ENCODE measurements around the gene GPR3.
"Not testable (repeated sequence)": the region's sequence is repeated elsewhere in the genome, so short reads cannot be mapped to it uniquely, and the experiment has no call there.

Gene GPR3

GRCh38 chr1:27380766-27381733, 11.4 kb upstream of the GPR3 start:
- no peak for TF ChIP-seq CTCF (IDR thresholded peaks at IDR 0.05; ENCODE audit: low read depth, low read length)
- no peak for DNase-seq (ENCODE audit: low read depth in 2 of 2)
- H3K4me3 ChIP-seq (replicated peaks in 1 of 2; ENCODE audit: low read depth in 2 of 2, low read length in 2 of 2) = no peak overlapping the region

- H3K4me3 ChIP-seq (replicated peaks in 1 of 2; ENCODE audit: low read depth in 2 of 2, low read length in 2 of 2) = no peak overlapping the region
- DNase-seq (ENCODE audit: low read depth in 2 of 2) = no peak
- TF ChIP-seq CTCF (IDR thresholded peaks at IDR 0.05; ENCODE audit: low read depth, low read length) = no peak
Observed at GRCh38 chr1:27381969-27382762, 10.3 kb upstream of the GPR3 start.

- DNase-seq (ENCODE audit: low read depth in 2 of 2) = no peak
- H3K4me3 ChIP-seq (replicated peaks in 1 of 2; ENCODE audit: low read depth in 2 of 2, low read length in 2 of 2) = no peak within 1 kb of the TSS
- TF ChIP-seq CTCF (IDR thresholded peaks at IDR 0.05; ENCODE audit: low read depth, low read length) = no peak
Observed at GRCh38 chr1:27383039-27383605, 9.3 kb upstream of the GPR3 start, which contains the start of gene CD164L2. Gene CD164L2, minus strand, starts transcription at chr1:27383333. Its CDS starts 94 bp downstream, at chr1:27383239.

- DNase-seq (ENCODE audit: low read depth in 2 of 2) = no peak
- TF ChIP-seq CTCF (IDR thresholded peaks at IDR 0.05; ENCODE audit: low read depth, low read length) = no peak
- no peak overlapping the region for H3K4me3 ChIP-seq (replicated peaks in 1 of 2; ENCODE audit: low read depth in 2 of 2, low read length in 2 of 2)
Observed at GRCh38 chr1:27383661-27384060, 8.8 kb upstream of the GPR3 start.

- not testable (repeated sequence) for DNase-seq (ENCODE audit: low read depth in 2 of 2); H3K4me3 ChIP-seq (replicated peaks in 1 of 2; ENCODE audit: low read depth in 2 of 2, low read length in 2 of 2)
Observed at GRCh38 chr1:27384797-27385196, 7.6 kb upstream of the GPR3 start.

GRCh38 chr1:27388337-27389005, 4.0 kb upstream of the GPR3 start:
- DNase-seq (ENCODE audit: low read depth in 2 of 2) = peak; percentile 51 to 57
- peak; percentile 92 for TF ChIP-seq CTCF (IDR thresholded peaks at IDR 0.05; ENCODE audit: low read depth, low read length)
- H3K4me3 ChIP-seq (replicated peaks in 1 of 2; ENCODE audit: low read depth in 2 of 2, low read length in 2 of 2) = no peak overlapping the region
